Activated naive CD4-positive, alpha-beta T cell treated with anti-CD3 and anti-CD28 coated beads, Interleukin-2, amount 50 U/mL, for 24 hours (primary cell): Measurements from ENCODE around the gene COA1.
A peak's percentile ranks its signal among the peaks of the same experiment; 100 is the strongest.

ENCODE experiments used
- H3K27ac Mint-ChIP-seq: one replicate; pipeline ENCODE4 v1.8.0; 2021; ENCODE audit warnings: mild to moderate bottlenecking, mixed read lengths
- H3K27me3 Mint-ChIP-seq: one replicate; pipeline ENCODE4 v1.8.0; 2021; ENCODE audit warnings: mixed read lengths
- H3K36me3 Mint-ChIP-seq: one replicate; pipeline ENCODE4 v1.8.0; 2021; ENCODE audit warnings: mixed read lengths
- H3K4me1 Mint-ChIP-seq: one replicate; pipeline ENCODE4 v1.8.0; 2021; ENCODE audit warnings: mixed read lengths
- H3K4me3 Mint-ChIP-seq: one replicate; pipeline ENCODE4 v1.8.0; 2021; ENCODE audit warnings: mild to moderate bottlenecking, mixed read lengths
- H3K9me3 Mint-ChIP-seq: one replicate; pipeline ENCODE4 v1.8.0; 2021; ENCODE audit warnings: mixed read lengths

Gene COA1

DNA sequence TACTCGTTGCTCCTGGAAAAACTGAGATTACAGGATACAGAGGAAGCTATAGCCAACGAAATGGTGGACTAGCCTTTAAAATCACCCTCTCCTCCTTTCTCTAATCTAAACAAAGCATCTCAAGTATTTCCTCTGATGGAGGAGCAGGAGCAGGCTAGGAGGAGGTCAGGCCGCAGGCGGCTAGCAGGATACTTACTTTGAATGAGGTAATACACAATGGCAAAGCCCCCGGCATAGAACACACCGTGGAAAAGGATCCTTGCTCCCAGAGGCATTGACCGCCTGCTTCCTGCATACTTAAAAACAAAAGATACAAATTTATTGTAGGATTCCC lies 82.0 kb downstream of the COA1 start:
- Mint-ChIP-seq H3K9me3 (no peaks in the 10 kb centered on the region), H3K4me3 (peak overlapping the region; percentile 87), H3K4me1 (peaks cover 97% of the 10 kb centered on the region), H3K27ac (peak overlapping the region; percentile 97), H3K36me3 (peaks cover 27% of the 10 kb centered on the region), H3K27me3 (no peaks in the 10 kb centered on the region)

DNA sequence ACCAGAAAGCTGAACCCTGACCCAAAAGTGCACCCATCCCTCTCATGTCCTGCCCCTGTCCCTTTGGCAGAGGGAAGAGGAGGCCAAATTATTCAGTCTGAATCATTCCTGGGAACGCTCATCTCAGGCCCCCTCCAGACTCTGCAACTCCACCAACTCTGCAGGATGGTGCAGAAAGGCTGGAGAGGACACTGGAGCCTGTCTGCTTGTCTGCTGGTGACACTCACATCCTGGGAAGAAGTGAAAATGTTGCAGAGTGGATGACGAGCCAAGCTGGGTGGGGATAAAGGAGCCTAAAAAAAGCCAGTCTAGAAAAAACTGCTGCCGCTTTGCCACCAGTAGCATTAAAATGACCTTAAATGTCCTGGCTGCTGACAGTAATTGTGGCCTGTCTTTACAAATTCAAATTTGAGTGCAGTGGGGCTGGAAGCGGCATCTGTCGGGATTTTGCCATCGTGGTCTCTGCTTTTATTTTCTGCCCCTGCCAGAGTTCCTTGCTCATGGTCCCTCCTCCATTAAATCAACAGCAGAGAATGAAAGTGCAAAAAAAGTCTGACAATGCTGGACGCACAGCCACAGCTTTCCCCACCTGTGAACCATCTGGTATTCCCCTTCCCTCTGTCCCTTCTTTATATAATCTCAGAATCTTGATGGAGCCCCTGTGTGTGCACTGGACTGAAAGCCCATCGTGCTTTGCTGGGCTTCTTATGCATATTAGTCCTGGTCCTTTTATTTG lies 82.6 kb downstream of the COA1 start:
- Mint-ChIP-seq H3K27ac (peak overlapping the region; percentile 97), H3K9me3 (no peaks in the 10 kb centered on the region), H3K27me3 (no peaks in the 10 kb centered on the region), H3K4me1 (peaks cover 96% of the 10 kb centered on the region), H3K36me3 (peaks cover 27% of the 10 kb centered on the region), H3K4me3 (peak overlapping the region; percentile 87)

DNA sequence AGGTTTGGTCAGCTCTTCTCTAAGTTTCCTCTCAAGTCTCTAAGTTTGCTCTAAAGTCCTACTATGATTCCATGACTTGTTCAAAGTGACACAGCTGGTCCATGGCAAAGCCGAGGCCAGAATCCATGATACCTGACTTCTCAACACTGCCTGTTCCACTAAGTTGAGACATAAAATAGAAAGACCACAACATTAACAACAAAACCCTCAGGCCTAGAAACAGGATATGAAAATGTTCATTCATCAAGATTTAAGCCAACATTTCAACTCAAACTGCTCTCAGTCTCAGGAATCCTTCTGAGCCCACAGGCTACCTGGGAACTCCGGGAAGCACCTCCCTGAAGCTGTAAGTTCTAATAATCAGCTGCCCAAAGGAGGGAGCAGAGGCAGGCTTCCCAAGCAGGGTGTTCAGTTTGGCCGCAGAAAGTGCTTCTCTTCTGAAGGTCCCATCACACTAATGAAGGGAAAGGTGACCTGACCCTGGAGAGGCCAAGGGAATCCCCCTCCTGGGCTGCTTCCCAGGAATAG lies 83.6 kb downstream of the COA1 start:
- peaks cover 95% of the 10 kb centered on the region for H3K4me1 Mint-ChIP-seq
- peak overlapping the region; percentile 57 for H3K4me3 Mint-ChIP-seq
- H3K36me3 Mint-ChIP-seq = peaks cover 26% of the 10 kb centered on the region

DNA sequence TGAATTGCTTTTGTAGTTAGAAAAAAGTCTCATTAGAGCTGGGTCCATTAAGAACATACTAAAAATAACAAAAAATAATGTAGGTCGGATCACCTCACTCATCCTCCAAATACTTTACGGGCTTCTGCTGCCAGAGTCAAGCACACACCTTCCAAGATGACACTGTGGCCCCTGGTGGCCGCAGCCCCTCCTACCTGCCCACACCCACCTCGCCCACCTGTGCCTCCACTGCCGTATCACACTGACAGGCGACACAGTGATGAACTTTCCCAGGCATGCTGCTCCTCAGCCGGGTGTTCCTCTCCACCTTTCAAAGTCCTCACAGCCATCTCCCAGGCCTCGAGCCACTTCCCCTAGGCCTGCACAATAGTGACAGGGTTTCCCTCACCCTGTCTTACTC lies 85.5 kb downstream of the COA1 start:
- H3K9me3 Mint-ChIP-seq = no peaks in the 10 kb centered on the region
- peaks cover 96% of the 10 kb centered on the region for H3K4me1 Mint-ChIP-seq
- peaks cover 31% of the 10 kb centered on the region for H3K36me3 Mint-ChIP-seq
- peak overlapping the region; percentile 87 for H3K27ac Mint-ChIP-seq
- no peaks in the 10 kb centered on the region for H3K27me3 Mint-ChIP-seq
- peak overlapping the region; percentile 66 for H3K4me3 Mint-ChIP-seq

More for the DNA sequence above, 83.6 kb downstream of the COA1 start:
- no peaks in the 10 kb centered on the region for H3K27me3 Mint-ChIP-seq
- peak overlapping the region; percentile 76 for H3K27ac Mint-ChIP-seq
- H3K9me3 Mint-ChIP-seq = no peaks in the 10 kb centered on the region

- Mint-ChIP-seq H3K4me3 (peak overlapping the region; percentile 66), H3K9me3 (no peaks in the 10 kb centered on the region), H3K27ac (peak overlapping the region; percentile 87), H3K4me1 (peaks cover 96% of the 10 kb centered on the region), H3K27me3 (no peaks in the 10 kb centered on the region), H3K36me3 (peaks cover 33% of the 10 kb centered on the region)
These were observed 86.3 kb downstream of the COA1 start for GRCh38 chr7:43642897-43643630.

GRCh38 chr7:43640679-43641078 lies 88.6 kb downstream of the COA1 start:
- peaks cover 43% of the 10 kb centered on the region for H3K36me3 Mint-ChIP-seq
- peaks cover 96% of the 10 kb centered on the region for H3K4me1 Mint-ChIP-seq
- H3K27ac Mint-ChIP-seq = peak overlapping the region; percentile 77
- no peaks in the 10 kb centered on the region for H3K9me3 Mint-ChIP-seq
- H3K4me3 Mint-ChIP-seq = no peak overlapping the region
- no peaks in the 10 kb centered on the region for H3K27me3 Mint-ChIP-seq

DNA sequence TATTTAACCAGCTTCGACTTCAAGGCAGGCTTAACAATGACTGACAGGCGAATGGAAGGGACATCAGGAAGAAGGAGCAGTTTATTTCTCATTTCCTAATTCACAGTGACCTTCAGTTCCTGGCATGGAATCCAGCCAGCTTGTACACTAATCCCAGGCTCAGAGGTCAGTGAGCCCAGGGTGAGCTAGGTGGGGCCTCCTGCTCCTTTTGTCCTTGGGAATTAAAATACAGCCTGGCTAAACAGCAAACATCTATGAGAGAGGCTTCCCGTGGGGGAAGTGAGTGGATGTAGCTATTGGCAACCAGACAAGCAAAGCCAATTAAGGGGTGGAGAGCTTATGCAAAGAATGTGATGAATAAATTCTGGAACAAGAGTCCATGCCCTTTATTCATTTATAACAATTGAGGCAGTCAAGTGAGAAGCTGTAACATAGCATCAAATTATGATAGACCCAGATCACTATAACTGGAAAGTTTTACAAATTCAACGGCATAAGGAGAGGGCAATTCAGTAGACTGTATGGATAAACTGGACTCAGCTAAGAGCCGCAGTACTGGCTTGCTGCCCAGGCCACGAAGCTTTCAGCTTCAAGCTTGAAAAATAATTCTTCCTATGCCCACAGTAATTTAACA lies 89.3 kb downstream of the COA1 start:
- Mint-ChIP-seq H3K9me3 (no peaks in the 10 kb centered on the region), H3K27me3 (no peaks in the 10 kb centered on the region), H3K4me3 (no peak overlapping the region), H3K27ac (peak overlapping the region; percentile 76), H3K36me3 (peaks cover 39% of the 10 kb centered on the region), H3K4me1 (peaks cover 95% of the 10 kb centered on the region)

DNA sequence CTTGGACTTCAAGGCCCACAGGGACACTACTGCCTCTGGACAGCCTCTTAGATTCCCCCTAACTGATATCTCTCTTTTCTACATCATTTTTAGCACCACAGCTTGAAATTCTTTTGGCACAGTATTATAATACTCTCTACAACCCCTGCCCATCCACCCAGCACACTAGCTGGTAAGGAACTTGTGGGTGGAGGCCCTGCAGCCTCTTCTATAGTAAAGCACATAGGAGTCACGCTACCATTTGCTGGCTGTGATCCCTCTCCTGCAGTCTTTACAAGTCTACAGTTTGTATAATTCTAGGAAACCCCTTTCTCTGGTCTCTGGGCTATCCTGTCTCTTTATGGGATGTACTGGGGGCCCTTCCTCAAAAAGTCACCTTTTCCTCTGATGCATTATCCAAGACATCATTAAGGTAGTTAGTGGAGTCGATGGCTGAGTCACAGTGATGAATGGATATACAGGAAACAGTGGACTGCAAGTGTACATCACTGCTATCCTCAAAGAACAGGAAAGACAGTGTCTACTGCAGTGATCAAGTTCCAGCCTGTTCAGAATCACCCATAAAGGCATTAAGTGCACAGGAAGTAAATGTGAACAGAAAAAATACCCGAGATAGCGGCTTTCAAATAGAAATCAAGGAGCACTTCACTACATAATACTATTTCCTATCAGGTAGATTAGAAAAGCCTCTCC lies 92.1 kb downstream of the COA1 start:
- Mint-ChIP-seq H3K4me1 (peaks cover 92% of the 10 kb centered on the region), H3K36me3 (peaks cover 34% of the 10 kb centered on the region), H3K4me3 (peak overlapping the region; percentile 73)

GRCh38 chr7:43636093-43636492 lies 93.2 kb downstream of the COA1 start:
- Mint-ChIP-seq H3K27me3 (no peaks in the 10 kb centered on the region), H3K27ac (no peak overlapping the region), H3K36me3 (peaks cover 37% of the 10 kb centered on the region), H3K4me3 (no peak overlapping the region), H3K9me3 (peaks cover 5% of the 10 kb centered on the region), H3K4me1 (peaks cover 94% of the 10 kb centered on the region)

More for the DNA sequence above, 92.1 kb downstream of the COA1 start:
- Mint-ChIP-seq H3K9me3 (peaks cover 5% of the 10 kb centered on the region), H3K27ac (peak overlapping the region; percentile 98), H3K27me3 (no peaks in the 10 kb centered on the region)

DNA sequence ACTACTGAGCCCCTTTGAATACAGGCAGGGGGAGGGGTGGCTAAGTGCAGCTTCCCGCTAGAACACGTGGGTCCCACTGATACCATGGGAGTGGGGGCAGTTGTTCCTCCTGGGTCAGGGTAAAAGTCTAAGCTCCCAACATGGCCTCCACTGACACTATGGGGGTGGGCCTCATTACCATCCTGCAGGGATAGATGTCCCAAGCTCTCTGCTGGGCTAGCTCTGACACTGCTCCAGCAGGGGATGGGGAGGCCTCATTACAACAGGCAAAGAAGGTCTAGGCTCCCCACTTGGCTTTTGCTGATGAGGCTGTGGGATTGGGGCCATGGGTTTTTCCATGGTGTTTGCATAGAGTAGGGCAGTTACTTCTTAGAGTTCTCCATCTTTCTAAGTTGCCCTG lies 94.9 kb downstream of the COA1 start:
- Mint-ChIP-seq H3K4me1 (peaks cover 92% of the 10 kb centered on the region), H3K36me3 (peaks cover 39% of the 10 kb centered on the region), H3K27ac (peak overlapping the region; percentile 95), H3K27me3 (no peaks in the 10 kb centered on the region), H3K9me3 (peaks cover 5% of the 10 kb centered on the region), H3K4me3 (peak overlapping the region; percentile 40)

GRCh38 chr7:43632746-43633145 lies 96.6 kb downstream of the COA1 start:
- Mint-ChIP-seq H3K9me3 (peaks cover 5% of the 10 kb centered on the region), H3K27me3 (no peaks in the 10 kb centered on the region), H3K27ac (peak overlapping the region; percentile 89), H3K4me3 (peak overlapping the region; percentile 53), H3K4me1 (peaks cover 89% of the 10 kb centered on the region), H3K36me3 (peaks cover 34% of the 10 kb centered on the region)

GRCh38 chr7:43631559-43631958 lies 97.8 kb downstream of the COA1 start:
- Mint-ChIP-seq H3K27me3 (no peaks in the 10 kb centered on the region), H3K9me3 (peaks cover 5% of the 10 kb centered on the region), H3K27ac (peak overlapping the region; percentile 89), H3K4me1 (peaks cover 89% of the 10 kb centered on the region), H3K36me3 (peaks cover 30% of the 10 kb centered on the region), H3K4me3 (peak overlapping the region; percentile 53)

DNA sequence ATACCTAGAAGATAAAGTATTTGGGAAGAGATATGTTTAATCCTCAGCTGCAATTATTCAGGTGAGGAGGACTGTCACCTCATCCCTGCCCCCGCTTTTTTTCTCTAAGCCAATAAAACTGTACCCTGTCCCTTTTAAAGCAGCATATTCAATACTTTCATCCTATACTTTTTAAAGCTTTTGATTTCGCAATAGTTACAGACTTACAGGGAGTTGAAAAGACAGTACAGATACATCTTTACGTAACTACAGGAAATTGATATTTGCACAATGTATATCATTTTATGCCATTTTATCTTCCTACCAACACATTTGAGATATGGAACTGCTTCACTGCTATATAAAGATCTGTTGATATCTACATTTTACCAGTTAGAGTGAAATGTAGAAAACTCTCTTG lies 98.8 kb downstream of the COA1 start:
- no peaks in the 10 kb centered on the region for H3K27me3 Mint-ChIP-seq

GRCh38 chr7:43629857-43630256 lies 99.5 kb downstream of the COA1 start:
- Mint-ChIP-seq H3K36me3 (peaks cover 37% of the 10 kb centered on the region), H3K4me1 (peaks cover 91% of the 10 kb centered on the region), H3K27ac (peak overlapping the region; percentile 87)

More for the DNA sequence above, 98.8 kb downstream of the COA1 start:
- peak overlapping the region; percentile 56 for H3K4me3 Mint-ChIP-seq
- H3K9me3 Mint-ChIP-seq = peaks cover 5% of the 10 kb centered on the region
- H3K27ac Mint-ChIP-seq = peak overlapping the region; percentile 88
- peaks cover 34% of the 10 kb centered on the region for H3K36me3 Mint-ChIP-seq
- H3K4me1 Mint-ChIP-seq = peaks cover 89% of the 10 kb centered on the region

GRCh38 chr7:43628431-43628830 lies 100.9 kb downstream of the COA1 start:
- Mint-ChIP-seq H3K27ac (peak overlapping the region; percentile 36), H3K36me3 (peaks cover 37% of the 10 kb centered on the region), H3K27me3 (no peaks in the 10 kb centered on the region), H3K4me3 (peak overlapping the region; percentile 23), H3K9me3 (no peaks in the 10 kb centered on the region), H3K4me1 (peaks cover 95% of the 10 kb centered on the region)

More at GRCh38 chr7:43629857-43630256, 99.5 kb downstream of the COA1 start:
- Mint-ChIP-seq H3K27me3 (no peaks in the 10 kb centered on the region), H3K9me3 (peaks cover 5% of the 10 kb centered on the region), H3K4me3 (no peak overlapping the region)
